ENCODE data around the gene ALPL. TPM values are rescaled to one million over a fixed set of nuclear protein-coding genes. Genes with fewer than 3 reads are reported as not detected.

ALPL gene
- total and polyA plus RNA-seq, 9 of the 15 experiments (the other 6 are each of a cell fraction or from before 2014, with no cell fraction given), result 0.04 to 0.38 (median 0.18) TPM; not detected in 4

DNA sequence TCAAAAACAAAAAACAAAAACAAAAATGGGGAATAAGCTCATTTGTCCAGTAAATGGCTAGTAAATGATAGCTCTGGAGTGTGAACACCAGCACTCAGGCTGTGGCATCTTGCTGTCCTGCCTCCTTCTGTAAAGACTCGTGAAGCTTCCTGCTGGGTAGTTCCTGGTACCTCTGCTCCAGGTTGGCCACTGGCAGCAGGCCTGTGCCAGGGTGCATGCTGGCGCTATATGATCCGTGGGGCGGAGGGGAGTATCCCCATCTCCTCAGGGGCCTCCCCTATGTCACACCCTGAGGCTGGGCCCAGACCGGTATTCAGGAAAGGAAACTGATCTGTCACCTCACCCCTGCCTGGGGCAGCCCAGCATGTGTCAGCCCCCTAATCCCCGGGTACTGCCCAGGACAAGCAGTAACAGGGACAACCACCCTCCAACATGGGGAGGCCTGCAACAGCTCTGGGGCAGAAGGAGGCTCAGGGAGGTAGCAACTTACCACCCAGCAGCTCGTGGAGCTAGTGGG, 14.1 kb downstream of the ALPL start (continued):
- TF ChIP-seq PPARD (CRISPR knock-in tag; IDR thresholded peaks at IDR 0.05) (no peak), ZC3H4 (CRISPR knock-in tag; IDR thresholded peaks at IDR 0.05; ENCODE audit: borderline replicate concordance) (no peak), HEY1 (CRISPR knock-in tag; IDR thresholded peaks at IDR 0.05; ENCODE audit: borderline replicate concordance) (no peak), RUNX1 (IDR thresholded peaks at IDR 0.05; ENCODE audit: low read depth) (no peak), STAT5B (CRISPR knock-in tag; IDR thresholded peaks at IDR 0.05) (no peak)
- TF ChIP-seq, protein P1, sequence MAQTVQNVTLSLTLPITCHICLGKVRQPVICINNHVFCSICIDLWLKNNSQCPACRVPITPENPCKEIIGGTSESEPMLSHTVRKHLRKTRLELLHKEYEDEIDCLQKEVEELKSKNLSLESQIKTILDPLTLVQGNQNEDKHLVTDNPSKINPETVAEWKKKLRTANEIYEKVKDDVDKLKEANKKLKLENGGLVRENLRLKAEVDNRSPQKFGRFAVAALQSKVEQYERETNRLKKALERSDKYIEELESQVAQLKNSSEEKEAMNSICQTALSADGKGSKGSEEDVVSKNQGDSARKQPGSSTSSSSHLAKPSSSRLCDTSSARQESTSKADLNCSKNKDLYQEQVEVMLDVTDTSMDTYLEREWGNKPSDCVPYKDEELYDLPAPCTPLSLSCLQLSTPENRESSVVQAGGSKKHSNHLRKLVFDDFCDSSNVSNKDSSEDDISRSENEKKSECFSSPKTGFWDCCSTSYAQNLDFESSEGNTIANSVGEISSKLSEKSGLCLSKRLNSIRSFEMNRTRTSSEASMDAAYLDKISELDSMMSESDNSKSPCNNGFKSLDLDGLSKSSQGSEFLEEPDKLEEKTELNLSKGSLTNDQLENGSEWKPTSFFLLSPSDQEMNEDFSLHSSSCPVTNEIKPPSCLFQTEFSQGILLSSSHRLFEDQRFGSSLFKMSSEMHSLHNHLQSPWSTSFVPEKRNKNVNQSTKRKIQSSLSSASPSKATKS (CRISPR knock-in tag; IDR thresholded peaks at IDR 0.05), result no peak
- TF ChIP-seq, protein P2, sequence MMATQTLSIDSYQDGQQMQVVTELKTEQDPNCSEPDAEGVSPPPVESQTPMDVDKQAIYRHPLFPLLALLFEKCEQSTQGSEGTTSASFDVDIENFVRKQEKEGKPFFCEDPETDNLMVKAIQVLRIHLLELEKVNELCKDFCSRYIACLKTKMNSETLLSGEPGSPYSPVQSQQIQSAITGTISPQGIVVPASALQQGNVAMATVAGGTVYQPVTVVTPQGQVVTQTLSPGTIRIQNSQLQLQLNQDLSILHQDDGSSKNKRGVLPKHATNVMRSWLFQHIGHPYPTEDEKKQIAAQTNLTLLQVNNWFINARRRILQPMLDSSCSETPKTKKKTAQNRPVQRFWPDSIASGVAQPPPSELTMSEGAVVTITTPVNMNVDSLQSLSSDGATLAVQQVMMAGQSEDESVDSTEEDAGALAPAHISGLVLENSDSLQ (IDR thresholded peaks at IDR 0.05), result no peak
- TF ChIP-seq, protein P3, sequence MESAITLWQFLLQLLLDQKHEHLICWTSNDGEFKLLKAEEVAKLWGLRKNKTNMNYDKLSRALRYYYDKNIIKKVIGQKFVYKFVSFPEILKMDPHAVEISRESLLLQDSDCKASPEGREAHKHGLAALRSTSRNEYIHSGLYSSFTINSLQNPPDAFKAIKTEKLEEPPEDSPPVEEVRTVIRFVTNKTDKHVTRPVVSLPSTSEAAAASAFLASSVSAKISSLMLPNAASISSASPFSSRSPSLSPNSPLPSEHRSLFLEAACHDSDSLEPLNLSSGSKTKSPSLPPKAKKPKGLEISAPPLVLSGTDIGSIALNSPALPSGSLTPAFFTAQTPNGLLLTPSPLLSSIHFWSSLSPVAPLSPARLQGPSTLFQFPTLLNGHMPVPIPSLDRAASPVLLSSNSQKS (CRISPR knock-in tag; IDR thresholded peaks at IDR 0.05), result no peak
- TF ChIP-seq, protein P4, sequence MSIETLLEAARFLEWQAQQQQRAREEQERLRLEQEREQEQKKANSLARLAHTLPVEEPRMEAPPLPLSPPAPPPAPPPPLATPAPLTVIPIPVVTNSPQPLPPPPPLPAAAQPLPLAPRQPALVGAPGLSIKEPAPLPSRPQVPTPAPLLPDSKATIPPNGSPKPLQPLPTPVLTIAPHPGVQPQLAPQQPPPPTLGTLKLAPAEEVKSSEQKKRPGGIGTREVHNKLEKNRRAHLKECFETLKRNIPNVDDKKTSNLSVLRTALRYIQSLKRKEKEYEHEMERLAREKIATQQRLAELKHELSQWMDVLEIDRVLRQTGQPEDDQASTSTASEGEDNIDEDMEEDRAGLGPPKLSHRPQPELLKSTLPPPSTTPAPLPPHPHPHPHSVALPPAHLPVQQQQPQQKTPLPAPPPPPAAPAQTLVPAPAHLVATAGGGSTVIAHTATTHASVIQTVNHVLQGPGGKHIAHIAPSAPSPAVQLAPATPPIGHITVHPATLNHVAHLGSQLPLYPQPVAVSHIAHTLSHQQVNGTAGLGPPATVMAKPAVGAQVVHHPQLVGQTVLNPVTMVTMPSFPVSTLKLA (conservative IDR thresholded peaks at IDR 0.05), result no peak
